ENCODE results near the gene COX17. TPM values are rescaled to one million over a fixed set of nuclear protein-coding genes. Genes with fewer than 3 reads are reported as not detected.

COX17 gene
- total and polyA plus RNA-seq, 2 experiments from 2014 or later, result 28.3 to 87.2 TPM

DNA sequence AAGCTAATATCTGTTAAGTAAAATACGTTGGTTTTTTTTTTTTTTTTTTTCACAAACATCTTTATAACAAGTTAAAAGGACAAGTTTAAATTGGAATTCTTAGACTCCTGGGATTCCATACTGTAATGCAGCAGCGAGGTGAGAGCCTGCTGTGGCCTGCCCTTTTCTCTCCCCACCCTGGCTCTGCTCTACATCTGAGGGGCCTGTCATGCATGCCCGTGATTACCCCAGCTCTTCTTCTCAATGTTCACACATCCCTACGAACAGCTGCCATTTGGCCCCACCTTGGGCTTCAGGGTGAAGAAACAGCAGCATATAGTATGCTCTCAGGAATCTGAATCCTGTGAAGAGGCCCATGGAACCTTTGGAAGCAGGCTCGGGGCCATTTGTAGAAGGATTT is 40.3 kb upstream of the COX17 start:
- H3K36me3 ChIP-seq (replicated peaks; ENCODE audit: insufficient read depth, low read depth), result no peaks in the 10 kb centered on the region
- TF ChIP-seq EZH2phosphoT487 (IDR thresholded peaks at IDR 0.05; ENCODE audit: low read depth, severe bottlenecking, unreplicated experiment) (no peak), EZH2 (IDR thresholded peaks at IDR 0.05; ENCODE audit: borderline replicate concordance) (no peak)
- TF ChIP-seq, protein P1, sequence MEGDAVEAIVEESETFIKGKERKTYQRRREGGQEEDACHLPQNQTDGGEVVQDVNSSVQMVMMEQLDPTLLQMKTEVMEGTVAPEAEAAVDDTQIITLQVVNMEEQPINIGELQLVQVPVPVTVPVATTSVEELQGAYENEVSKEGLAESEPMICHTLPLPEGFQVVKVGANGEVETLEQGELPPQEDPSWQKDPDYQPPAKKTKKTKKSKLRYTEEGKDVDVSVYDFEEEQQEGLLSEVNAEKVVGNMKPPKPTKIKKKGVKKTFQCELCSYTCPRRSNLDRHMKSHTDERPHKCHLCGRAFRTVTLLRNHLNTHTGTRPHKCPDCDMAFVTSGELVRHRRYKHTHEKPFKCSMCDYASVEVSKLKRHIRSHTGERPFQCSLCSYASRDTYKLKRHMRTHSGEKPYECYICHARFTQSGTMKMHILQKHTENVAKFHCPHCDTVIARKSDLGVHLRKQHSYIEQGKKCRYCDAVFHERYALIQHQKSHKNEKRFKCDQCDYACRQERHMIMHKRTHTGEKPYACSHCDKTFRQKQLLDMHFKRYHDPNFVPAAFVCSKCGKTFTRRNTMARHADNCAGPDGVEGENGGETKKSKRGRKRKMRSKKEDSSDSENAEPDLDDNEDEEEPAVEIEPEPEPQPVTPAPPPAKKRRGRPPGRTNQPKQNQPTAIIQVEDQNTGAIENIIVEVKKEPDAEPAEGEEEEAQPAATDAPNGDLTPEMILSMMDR (IDR thresholded peaks at IDR 0.05; ENCODE audit: poor library complexity), result no peak

GRCh38 chr3:119716998-119717397 is 39.8 kb upstream of the COX17 start:
- H3K36me3 ChIP-seq (replicated peaks; ENCODE audit: insufficient read depth, low read depth), result no peaks in the 10 kb centered on the region
- H3K9me2 ChIP-seq (replicated peaks; ENCODE audit: insufficient read depth), result no peaks in the 10 kb centered on the region
- no peaks in the 10 kb centered on the region for H4K20me1 ChIP-seq (ENCODE audit: insufficient read depth, poor library complexity, severe bottlenecking)
- no peak overlapping the region for H2AFZ ChIP-seq
- DNase-seq (ENCODE audit: low spot score), result peak; percentile 78
- peak overlapping the region; percentile 90 for H3K27ac ChIP-seq
- no peak overlapping the region for H3K4me2 ChIP-seq
- H3K79me2 ChIP-seq, result no peaks in the 10 kb centered on the region
- 72% methylated on average over 3 of the region's 3 CpGs for WGBS (ENCODE audit: low lambda C conversion rate, missing lambda C conversion rate)
- H3K4me1 ChIP-seq (ENCODE audit: insufficient read depth), result peaks cover 16% of the 10 kb centered on the region
- H3K9me3 ChIP-seq (ENCODE audit: low read depth), result no peaks in the 10 kb centered on the region
- H3K4me3 ChIP-seq, result no peak overlapping the region
- no peaks in the 10 kb centered on the region for H3K27me3 ChIP-seq
- TF ChIP-seq EZH2phosphoT487 (IDR thresholded peaks at IDR 0.05; ENCODE audit: low read depth, severe bottlenecking, unreplicated experiment), result no peak
- TF ChIP-seq EZH2 (IDR thresholded peaks at IDR 0.05; ENCODE audit: borderline replicate concordance), result no peak
- TF ChIP-seq, protein P1 (IDR thresholded peaks at IDR 0.05; ENCODE audit: poor library complexity), result no peak

More for the DNA sequence above, 40.3 kb upstream of the COX17 start:
- no peak for DNase-seq (ENCODE audit: low spot score)
- 69% methylated on average over 5 of the region's 5 CpGs for WGBS (ENCODE audit: low lambda C conversion rate, missing lambda C conversion rate)
- Histone ChIP-seq H3K9me2 (replicated peaks; ENCODE audit: insufficient read depth) (no peaks in the 10 kb centered on the region), H3K27ac (peak overlapping the region; percentile 83), H2AFZ (no peak overlapping the region), H3K4me2 (no peak overlapping the region), H4K20me1 (ENCODE audit: insufficient read depth, poor library complexity, severe bottlenecking) (no peaks in the 10 kb centered on the region), H3K79me2 (no peaks in the 10 kb centered on the region), H3K4me1 (ENCODE audit: insufficient read depth) (peaks cover 16% of the 10 kb centered on the region), H3K9me3 (ENCODE audit: low read depth) (no peaks in the 10 kb centered on the region), H3K4me3 (no peak overlapping the region), H3K27me3 (no peaks in the 10 kb centered on the region)

DNA sequence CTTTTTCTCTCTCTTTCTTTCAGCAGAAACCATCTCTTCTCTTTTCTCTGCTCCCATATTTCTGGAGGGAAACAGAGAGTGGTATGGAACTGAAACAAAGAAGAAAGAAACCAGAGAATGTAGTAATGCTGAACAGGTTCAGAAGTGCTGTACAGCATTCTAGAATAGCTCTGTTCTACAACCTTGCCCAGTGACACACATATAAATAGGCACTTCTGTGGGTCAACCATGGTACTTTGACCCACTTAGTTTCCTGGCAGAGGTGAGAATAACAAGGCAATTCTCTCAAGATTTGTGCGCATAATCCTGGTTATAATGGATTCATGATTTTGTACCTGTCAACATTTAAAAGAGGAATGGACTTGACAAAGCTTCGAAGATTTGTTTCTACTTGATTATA is 37.9 kb upstream of the COX17 start:
- peaks cover 16% of the 10 kb centered on the region for H3K4me1 ChIP-seq (ENCODE audit: insufficient read depth)
- H3K36me3 ChIP-seq (replicated peaks; ENCODE audit: insufficient read depth, low read depth), result no peaks in the 10 kb centered on the region
- TF ChIP-seq EZH2phosphoT487 (IDR thresholded peaks at IDR 0.05; ENCODE audit: low read depth, severe bottlenecking, unreplicated experiment) (no peak), EZH2 (IDR thresholded peaks at IDR 0.05; ENCODE audit: borderline replicate concordance) (no peak)
- TF ChIP-seq, protein P1 (IDR thresholded peaks at IDR 0.05; ENCODE audit: poor library complexity), result no peak
- H3K9me2 ChIP-seq (replicated peaks; ENCODE audit: insufficient read depth), result no peaks in the 10 kb centered on the region
- H3K27me3 ChIP-seq, result no peaks in the 10 kb centered on the region
- 98% methylated on average over 2 of the region's 2 CpGs for WGBS (ENCODE audit: low lambda C conversion rate, missing lambda C conversion rate)
- no peak overlapping the region for H3K4me2 ChIP-seq
- DNase-seq (ENCODE audit: low spot score), result no peak
- no peaks in the 10 kb centered on the region for H3K9me3 ChIP-seq (ENCODE audit: low read depth)
- H3K4me3 ChIP-seq, result no peak overlapping the region
- no peak overlapping the region for H2AFZ ChIP-seq
- H3K79me2 ChIP-seq, result no peaks in the 10 kb centered on the region
- H3K27ac ChIP-seq, result no peak overlapping the region
- H4K20me1 ChIP-seq (ENCODE audit: insufficient read depth, poor library complexity, severe bottlenecking), result no peaks in the 10 kb centered on the region
